B cell (primary cell): ENCODE measurements around the gene LRRC37A. TPM values are rescaled to one million over a fixed set of nuclear protein-coding genes. Genes with fewer than 3 reads are reported as not detected.

ENCODE experiments used
- ATAC-seq: fragments of 200-7000 bp; cut with Tn5 transposase; one replicate; pipeline ENCODE4 v1.10.0; 2021; ENCODE audit warnings: low read depth, mild to moderate bottlenecking, moderate number of reproducible peaks, moderate library complexity
- CTCF ChIA-PET: fragments of 350-600 bp; sonication (Branson Sonifier 250); formaldehyde crosslinking; loops from one replicate; lab custom pipeline; 2021; ENCODE audit warnings: antibody characterized with exemption, inconsistent platforms; lab: Charles Lee
- POLR2A ChIA-PET: fragments of 350-600 bp; sonication (Branson Sonifier 250); formaldehyde crosslinking; loops from one replicate; lab custom pipeline; 2021; ENCODE audit warnings: antibody characterized with exemption; lab: Charles Lee
- DNase-seq: peaks from one replicate; pipeline ENCODE4 v3.0.0; 2013
- H2AFZ ChIP-seq: 2 replicates; pipeline ENCODE4 v1.6.1; 2012; ENCODE audit warnings: mild to moderate bottlenecking, low read depth, low read length; ENCODE audit not compliant: insufficient read depth, poor library complexity, severe bottlenecking
- H3K27ac ChIP-seq, 2 donors: 1 replicate in 1 of 2; 2 replicates in 1 of 2; pipeline ENCODE4 v1.5.1; 2012 to 2013; ENCODE audit warnings: low read length in 2 of 2, mild to moderate bottlenecking in 2 of 2, moderate library complexity in 1 of 2
- H3K27me3 ChIP-seq, 4 experiments: fragments of 200-600 bp in 1 of 4; sonication (generic) in 1 of 4; replicated peaks in 1 of 4; 1 replicate in 2 of 4; 2 replicates in 2 of 4; pipeline versions ENCODE4 v1.6.1 to v1.7.0; 2013 to 2016; ENCODE audit warnings: low read length in 3 of 4, mild to moderate bottlenecking in 2 of 4, mixed read lengths in 1 of 4, moderate library complexity in 1 of 4; ENCODE audit not compliant: insufficient read depth in 4 of 4, control insufficient read depth in 3 of 4; ENCODE audit errors: control extremely low read depth in 1 of 4
- H3K36me3 ChIP-seq, 2 experiments: replicated peaks in 1 of 2; 1 replicate in 1 of 2; 2 replicates in 1 of 2; pipeline versions ENCODE4 v1.6.1 to v1.7.1; 2013; ENCODE audit warnings: low read length in 1 of 2; ENCODE audit not compliant: insufficient read depth in 2 of 2, control insufficient read depth in 1 of 2; ENCODE audit errors: control extremely low read depth in 1 of 2, extremely low read depth in 1 of 2
- H3K4me1 ChIP-seq, 2 donors: fragments of 200-600 bp in 1 of 2; sonication (generic) in 1 of 2; 1 replicate in 1 of 2; 2 replicates in 1 of 2; pipeline versions ENCODE4 v1.5.1 to v1.6.1; 2013 to 2017; ENCODE audit warnings: low read length in 2 of 2; ENCODE audit not compliant: control insufficient read depth in 2 of 2, insufficient read depth in 2 of 2
- H3K4me2 ChIP-seq: replicated peaks from 2 replicates; pipeline ENCODE3; 2012; ENCODE audit warnings: mild to moderate bottlenecking, low read depth, low read length; ENCODE audit not compliant: poor library complexity, severe bottlenecking
- H3K4me3 ChIP-seq, 5 experiments: fragments of 200-600 bp in 1 of 5; sonication (generic) in 1 of 5; 1 replicate in 3 of 5; 2 replicates in 2 of 5; pipeline versions ENCODE4 v1.5.1 to v1.7.0; 2011 to 2016; ENCODE audit warnings: low read length in 4 of 5, mild to moderate bottlenecking in 4 of 5, low read depth in 2 of 5, control low read depth in 1 of 5, moderate library complexity in 1 of 5; ENCODE audit not compliant: insufficient read depth in 1 of 5; ENCODE audit errors: control extremely low read depth in 1 of 5, extremely low read depth in 1 of 5
- H3K79me2 ChIP-seq: fragments of 200-600 bp; sonication (generic); one replicate; pipeline ENCODE4 v1.6.0; 2016; ENCODE audit warnings: low read length; ENCODE audit not compliant: control insufficient read depth, insufficient read depth
- H3K9ac ChIP-seq: fragments of 200-600 bp; sonication (generic); 2 replicates; pipeline ENCODE4 v1.6.1; 2017; ENCODE audit warnings: mild to moderate bottlenecking, low read length, moderate library complexity
- H3K9me3 ChIP-seq, 3 donors: one replicate each; pipeline versions ENCODE4 v1.6.1 to v1.7.1; 2013; ENCODE audit warnings: low read length in 2 of 3; ENCODE audit not compliant: control insufficient read depth in 2 of 3, insufficient read depth in 1 of 3; ENCODE audit errors: control extremely low read depth in 1 of 3
- H4K20me1 ChIP-seq: 2 replicates; pipeline ENCODE4 v1.6.0; 2012; ENCODE audit warnings: mild to moderate bottlenecking, low read length; ENCODE audit not compliant: insufficient read depth, control insufficient read depth, poor library complexity, severe bottlenecking
- H3K27ac Mint-ChIP-seq: one replicate; pipeline ENCODE4 v1.8.0; 2021; ENCODE audit warnings: mixed read lengths
- H3K27me3 Mint-ChIP-seq: one replicate; pipeline ENCODE4 v1.8.0; 2021; ENCODE audit warnings: mixed read lengths
- H3K4me1 Mint-ChIP-seq: one replicate; pipeline ENCODE4 v1.8.0; 2021; ENCODE audit warnings: mixed read lengths
- H3K4me3 Mint-ChIP-seq: one replicate; pipeline ENCODE4 v1.8.0; 2021; ENCODE audit warnings: mixed read lengths
- H3K9me3 Mint-ChIP-seq: one replicate; pipeline ENCODE4 v1.8.0; 2022; ENCODE audit warnings: mixed read lengths; ENCODE audit not compliant: insufficient read depth
- EZH2 ChIP-seq: IDR thresholded peaks from 2 replicates; pipeline ENCODE4 v1.6.1; 2012; ENCODE audit warnings: borderline replicate concordance, low read depth, mild to moderate bottlenecking, moderate library complexity, low read length; ENCODE audit not compliant: insufficient read depth, poor library complexity, severe bottlenecking
- WGBS: methylation state at CpG from one replicate; pipeline ENCODE4 v1.1.5; 2013; ENCODE audit warnings: missing lambda C conversion rate; ENCODE audit not compliant: insufficient coverage; 5-methylcytosine and 5-hydroxymethylcytosine counted together
- intact Hi-C: fragments of 100-400 bp; cut with micrococcal nuclease; formaldehyde crosslinking; loops from one replicate; pipeline ENCODE4 v1.10.0; 2022
- polyA plus RNA-seq: library from polyadenylated mRNA; depleted of rRNA; stranded (reverse); fragments of >200 nt; gene quantifications from 2 replicates; pipeline ENCODE4 v1.2.3, GENCODE V29; 2012
- total RNA-seq, 2 donors: library from RNA; stranded (reverse); fragments of 120-200 nt in 1 of 2; gene quantifications; 1 replicate in 1 of 2; 2 replicates in 1 of 2; pipeline versions ENCODE4 v1.2.3 to v1.2.4, GENCODE V29; 2013 to 2022
- TF ChIP-seq, protein P1 (sequence below): fragments of 200-600 bp; IDR thresholded peaks from one replicate; pipeline ENCODE4 v1.8.0; 2022; ENCODE audit warnings: antibody characterized with exemption, mild to moderate bottlenecking

LRRC37A gene
- total and polyA plus RNA-seq, 2 donors (not counting 1 experiment from before 2014, with no cell fraction given): 2.7 to 22.1 TPM

GRCh38 chr17:46266656-46267544, 28.0 kb upstream of the LRRC37A start:
- Histone ChIP-seq H3K27me3 (no peaks in the 10 kb centered on the region), H3K27ac (peak overlapping the region; percentile 63 to 78), H3K4me3 (peak overlapping the region; percentile 44 to 85 (median 81)), H3K4me2 (peak overlapping the region; percentile 89), H4K20me1 (no peaks in the 10 kb centered on the region), H3K79me2 (no peaks in the 10 kb centered on the region), H3K4me1 (peaks cover 10 to 17% of the 10 kb centered on the region in 2 donors), H3K9ac (peak overlapping the region; percentile 87), H3K36me3 (no peaks in the 10 kb centered on the region), H3K9me3 (no peaks in the 10 kb centered on the region), H2AFZ (peak overlapping the region; percentile 98)
- ChIA-PET POLR2A (interaction anchor here (0.6 to 1.2 kb wide), 2 partner anchors 473 to 682 kb away, joined by 3 to 5 read pairs; no protein-coding TSS in a partner anchor), CTCF (interaction anchor here (0.6 to 2.2 kb wide), 5 partner anchors 20 to 237 kb away, joined by 3 to 6 read pairs (median 4); no protein-coding TSS in a partner anchor)
- intact Hi-C loops: loop anchor here (1.0 kb wide), 1 partner anchor 73 kb away; no protein-coding TSS in a partner anchor
- H3K9me3 Mint-ChIP-seq: no peaks in the 10 kb centered on the region
- ATAC-seq: peak; percentile 84
- peak; percentile 93 for DNase-seq
- peak overlapping the region; percentile 90 for H3K27ac Mint-ChIP-seq
- under 1% methylated on average over 114 of the region's 116 CpGs for WGBS
- H3K4me3 Mint-ChIP-seq: peak overlapping the region; percentile 91
- peaks cover 9% of the 10 kb centered on the region for H3K27me3 Mint-ChIP-seq
- TF ChIP-seq, protein P1, sequence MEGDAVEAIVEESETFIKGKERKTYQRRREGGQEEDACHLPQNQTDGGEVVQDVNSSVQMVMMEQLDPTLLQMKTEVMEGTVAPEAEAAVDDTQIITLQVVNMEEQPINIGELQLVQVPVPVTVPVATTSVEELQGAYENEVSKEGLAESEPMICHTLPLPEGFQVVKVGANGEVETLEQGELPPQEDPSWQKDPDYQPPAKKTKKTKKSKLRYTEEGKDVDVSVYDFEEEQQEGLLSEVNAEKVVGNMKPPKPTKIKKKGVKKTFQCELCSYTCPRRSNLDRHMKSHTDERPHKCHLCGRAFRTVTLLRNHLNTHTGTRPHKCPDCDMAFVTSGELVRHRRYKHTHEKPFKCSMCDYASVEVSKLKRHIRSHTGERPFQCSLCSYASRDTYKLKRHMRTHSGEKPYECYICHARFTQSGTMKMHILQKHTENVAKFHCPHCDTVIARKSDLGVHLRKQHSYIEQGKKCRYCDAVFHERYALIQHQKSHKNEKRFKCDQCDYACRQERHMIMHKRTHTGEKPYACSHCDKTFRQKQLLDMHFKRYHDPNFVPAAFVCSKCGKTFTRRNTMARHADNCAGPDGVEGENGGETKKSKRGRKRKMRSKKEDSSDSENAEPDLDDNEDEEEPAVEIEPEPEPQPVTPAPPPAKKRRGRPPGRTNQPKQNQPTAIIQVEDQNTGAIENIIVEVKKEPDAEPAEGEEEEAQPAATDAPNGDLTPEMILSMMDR: no peak
- no peak for TF ChIP-seq EZH2
- H3K4me1 Mint-ChIP-seq: peaks cover 18% of the 10 kb centered on the region

- no peak overlapping the region for H3K4me2 ChIP-seq
- H3K79me2 ChIP-seq: no peaks in the 10 kb centered on the region
- H3K4me3 ChIP-seq: no peak overlapping the region
- intact Hi-C loops: no loop called here
- no peaks in the 10 kb centered on the region for H4K20me1 ChIP-seq
- Mint-ChIP-seq H3K4me1 (peaks cover 18% of the 10 kb centered on the region), H3K4me3 (no peak overlapping the region), H3K27ac (no peak overlapping the region), H3K9me3 (no peaks in the 10 kb centered on the region), H3K27me3 (peaks cover 4% of the 10 kb centered on the region)
- no peaks in the 10 kb centered on the region for H3K36me3 ChIP-seq
- TF ChIP-seq, protein P1: no peak
- TF ChIP-seq EZH2: no peak
- peaks cover 10 to 17% of the 10 kb centered on the region in 2 donors for H3K4me1 ChIP-seq
- POLR2A ChIA-PET: interaction anchor here (1.0 kb wide), 1 partner anchor 669 kb away, joined by 3 read pairs; no protein-coding TSS in a partner anchor
- 91% methylated on average over 3 of the region's 5 CpGs for WGBS
- DNase-seq: no peak
- H3K27ac ChIP-seq: no peak overlapping the region
- no peak overlapping the region for H2AFZ ChIP-seq
- CTCF ChIA-PET: no interaction called here
- H3K9me3 ChIP-seq: no peaks in the 10 kb centered on the region
- no peak for ATAC-seq
- H3K27me3 ChIP-seq: no peaks in the 10 kb centered on the region
- H3K9ac ChIP-seq: no peak overlapping the region
Observed at GRCh38 chr17:46270032-46270431, 24.9 kb upstream of the LRRC37A start.
